SW 1271 (cell line): Measurements from ENCODE around the gene FNIP2.
"Not testable (repeated sequence)": the region's sequence is repeated elsewhere in the genome, so short reads cannot be mapped to it uniquely, and the experiment has no call there.

Experiments
- DNase-seq, 2 experiments: peaks; one replicate each; lab custom pipeline; 2025; lab: John Stamatoyannopoulos, UW

The FNIP2 gene

DNA sequence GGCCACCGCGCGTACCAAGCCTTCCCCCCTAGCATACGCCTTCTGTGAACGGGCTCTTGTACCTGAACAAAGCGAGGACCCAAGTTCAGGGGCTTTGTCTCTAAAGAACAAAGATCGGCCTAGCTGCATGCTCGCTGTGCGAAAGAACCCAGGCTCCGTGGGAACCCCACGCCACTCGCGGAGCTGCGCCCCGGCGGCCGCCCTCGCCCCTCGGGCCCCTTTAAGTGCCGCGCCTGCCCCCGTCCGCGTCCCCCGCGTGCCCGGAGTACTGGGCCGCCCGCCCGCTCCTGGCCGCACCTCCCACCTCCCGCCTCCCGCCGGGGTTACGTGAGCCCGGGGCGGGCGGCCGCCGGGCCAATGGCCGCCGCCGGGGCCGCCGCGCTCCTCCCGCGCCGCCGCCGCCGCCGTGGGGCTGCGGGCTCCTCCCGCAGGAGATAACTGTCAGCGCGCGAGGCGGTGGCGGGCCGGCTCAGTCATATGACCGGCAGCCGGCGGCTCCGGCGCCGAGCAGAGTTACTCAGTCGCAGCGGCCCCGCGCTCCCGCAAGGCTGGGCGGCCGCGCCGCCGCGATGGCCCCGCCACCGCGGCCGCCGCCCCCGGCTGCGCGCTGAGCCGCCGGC, at the start of gene FNIP2:
Gene FNIP2, plus strand, starts transcription at position 472 of the 620 bp plus-strand sequence. CDS start 187 bp downstream, outside the sequence.
- DNase-seq = peak in 1 of 2 experiments; percentile 24

DNA sequence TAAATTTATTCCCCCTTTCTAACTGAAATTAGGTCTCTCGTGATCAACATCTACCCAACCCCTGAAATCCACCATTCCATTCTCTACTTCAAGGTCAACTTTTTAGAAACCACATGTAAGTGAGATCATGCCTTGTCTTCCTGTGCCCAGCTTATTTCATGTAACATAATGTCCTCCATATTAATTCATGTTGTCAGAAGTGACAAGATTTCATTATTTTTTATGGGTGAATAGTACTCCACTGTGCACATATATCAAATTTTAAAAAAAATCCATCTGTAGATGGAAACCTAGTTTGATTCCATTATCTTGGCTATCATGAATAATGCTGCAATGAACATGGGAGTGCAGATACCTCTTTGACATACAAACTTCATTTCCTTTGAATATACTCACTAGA, 47.1 kb upstream of the FNIP2 start:
- no peak for DNase-seq

DNA sequence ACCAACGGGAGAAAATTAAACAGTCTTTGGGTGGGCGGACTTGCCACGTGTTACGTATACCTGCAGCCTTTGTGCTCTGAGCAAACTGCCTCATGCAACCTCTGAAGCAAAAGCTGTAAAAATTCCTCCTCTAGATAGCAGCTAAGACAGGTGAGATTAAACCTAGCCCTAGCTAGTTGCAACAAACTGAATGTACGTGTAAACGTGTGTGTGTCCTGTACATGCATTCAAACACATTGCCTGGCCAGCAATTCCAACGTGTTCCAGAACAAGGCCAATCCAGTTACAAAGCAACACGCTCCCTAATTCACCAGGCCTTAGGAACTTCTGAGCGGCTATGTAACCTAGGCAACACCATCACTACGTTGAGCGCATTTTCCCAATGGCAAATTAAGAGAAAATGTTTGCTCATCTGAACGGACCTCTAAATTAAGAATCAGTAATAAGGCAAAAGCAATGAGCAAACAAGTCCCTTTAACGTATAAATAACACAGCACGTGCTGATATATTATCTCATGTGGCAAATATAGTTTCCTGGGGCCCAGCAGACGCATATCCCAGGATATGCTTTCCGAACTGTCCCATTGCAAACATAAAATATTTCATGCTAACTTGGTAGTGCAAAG, 46.4 kb upstream of the FNIP2 start:
- no peak for DNase-seq

DNA sequence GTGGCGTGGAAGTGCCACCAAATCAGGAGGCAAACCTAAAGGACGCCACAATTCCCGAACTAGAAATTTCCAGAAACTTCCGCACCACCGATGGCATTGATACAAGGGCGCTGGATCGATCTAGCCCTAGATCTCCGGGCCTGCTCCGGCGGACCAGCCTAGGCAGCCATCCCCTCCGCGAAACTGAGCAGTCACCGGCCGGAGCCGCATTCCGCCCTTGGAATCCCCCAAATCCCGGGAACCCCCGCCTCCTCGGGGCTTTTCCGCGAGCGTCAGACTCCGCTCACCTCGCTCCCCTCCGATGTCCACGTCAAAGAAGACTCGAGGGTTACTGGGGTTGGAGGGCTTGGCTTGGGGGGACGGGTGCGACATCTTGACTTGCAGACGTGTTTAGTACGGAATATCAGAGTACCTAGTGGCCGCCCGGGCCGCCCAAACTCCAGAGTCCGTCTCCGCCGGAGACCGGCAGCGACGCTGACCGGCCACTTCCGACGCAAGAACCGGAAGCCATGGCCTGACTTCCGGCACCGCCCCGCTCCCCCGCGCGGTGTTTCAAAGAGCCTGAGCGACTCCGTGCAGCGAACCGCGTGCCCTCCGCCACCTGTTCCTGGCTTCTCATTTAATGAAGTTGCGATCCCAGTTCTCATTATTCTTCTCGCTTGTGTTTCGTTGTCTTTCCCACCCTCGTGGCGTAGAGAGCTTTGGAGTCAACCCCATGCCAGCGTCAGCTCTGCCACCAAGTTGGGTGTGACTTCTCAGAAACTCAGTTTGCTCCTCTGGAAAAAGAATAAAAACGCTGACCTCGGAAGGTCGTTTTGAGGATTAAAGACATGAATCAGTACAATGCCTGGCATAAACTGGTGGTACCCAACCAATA, 45.7 kb upstream of the FNIP2 start, which contains the start of gene PPID:
Gene PPID, minus strand, starts transcription at position 480 of the 877 bp plus-strand sequence. Its CDS starts 108 bp downstream, at position 372.
- DNase-seq = peak; percentile 24 to 57

DNA sequence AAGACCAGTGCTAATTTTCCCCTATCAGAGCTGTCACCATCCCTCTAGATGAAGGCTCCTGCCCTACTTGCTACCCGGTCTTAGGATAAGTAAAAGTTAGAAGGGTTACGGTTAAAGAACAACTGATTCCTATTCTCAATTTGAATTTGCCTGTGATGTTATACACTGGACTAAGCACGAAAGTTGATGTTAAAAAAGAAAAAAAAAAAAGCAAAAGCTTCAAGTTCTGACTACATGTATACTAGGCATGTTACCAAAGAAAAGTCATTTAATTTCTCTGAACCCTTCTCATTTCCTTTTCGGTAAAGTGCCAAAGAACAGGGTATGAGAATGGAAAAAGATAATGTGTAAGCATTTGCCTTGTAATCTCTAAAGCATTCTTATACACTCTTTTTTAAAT, 44.2 kb upstream of the FNIP2 start:
- DNase-seq = no peak

DNA sequence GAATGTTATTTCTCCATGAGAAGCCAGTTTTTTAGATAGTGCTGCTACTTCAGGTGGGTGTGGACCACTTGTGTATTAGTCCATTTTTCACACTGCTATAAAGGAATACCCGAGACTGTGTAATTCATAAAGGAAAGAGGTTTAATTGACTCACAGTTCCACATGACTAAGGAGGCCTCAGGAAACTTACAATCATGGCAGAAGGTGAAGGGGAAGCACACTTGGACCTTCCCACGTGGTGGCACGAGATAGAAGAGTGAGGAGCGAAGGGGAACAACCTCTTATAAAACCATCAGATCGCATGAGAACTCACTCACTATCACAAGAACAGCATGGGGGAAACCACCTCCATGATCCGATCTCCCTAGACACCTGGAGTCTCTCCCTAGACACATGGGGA, 42.2 kb upstream of the FNIP2 start:
- DNase-seq = no peak

DNA sequence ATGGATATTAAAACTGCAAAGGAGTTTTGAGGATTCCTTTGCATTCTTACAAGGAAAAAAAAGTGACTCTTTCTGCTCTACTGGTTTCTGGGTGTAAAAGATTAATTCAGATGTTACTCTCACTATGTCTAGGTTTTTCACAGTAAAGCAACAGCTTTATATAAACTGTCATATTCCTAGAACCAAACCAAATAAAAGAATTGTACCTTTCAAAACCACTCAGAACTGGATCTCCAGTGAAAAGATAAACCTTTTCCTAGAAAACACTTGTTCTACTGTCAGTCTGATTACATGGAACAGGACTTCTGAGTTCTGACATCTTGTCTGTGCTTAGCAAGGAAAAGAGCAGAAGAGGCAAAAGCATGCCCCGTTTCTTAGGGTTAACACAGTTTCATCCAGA, 40.6 kb upstream of the FNIP2 start:
- DNase-seq = no peak

DNA sequence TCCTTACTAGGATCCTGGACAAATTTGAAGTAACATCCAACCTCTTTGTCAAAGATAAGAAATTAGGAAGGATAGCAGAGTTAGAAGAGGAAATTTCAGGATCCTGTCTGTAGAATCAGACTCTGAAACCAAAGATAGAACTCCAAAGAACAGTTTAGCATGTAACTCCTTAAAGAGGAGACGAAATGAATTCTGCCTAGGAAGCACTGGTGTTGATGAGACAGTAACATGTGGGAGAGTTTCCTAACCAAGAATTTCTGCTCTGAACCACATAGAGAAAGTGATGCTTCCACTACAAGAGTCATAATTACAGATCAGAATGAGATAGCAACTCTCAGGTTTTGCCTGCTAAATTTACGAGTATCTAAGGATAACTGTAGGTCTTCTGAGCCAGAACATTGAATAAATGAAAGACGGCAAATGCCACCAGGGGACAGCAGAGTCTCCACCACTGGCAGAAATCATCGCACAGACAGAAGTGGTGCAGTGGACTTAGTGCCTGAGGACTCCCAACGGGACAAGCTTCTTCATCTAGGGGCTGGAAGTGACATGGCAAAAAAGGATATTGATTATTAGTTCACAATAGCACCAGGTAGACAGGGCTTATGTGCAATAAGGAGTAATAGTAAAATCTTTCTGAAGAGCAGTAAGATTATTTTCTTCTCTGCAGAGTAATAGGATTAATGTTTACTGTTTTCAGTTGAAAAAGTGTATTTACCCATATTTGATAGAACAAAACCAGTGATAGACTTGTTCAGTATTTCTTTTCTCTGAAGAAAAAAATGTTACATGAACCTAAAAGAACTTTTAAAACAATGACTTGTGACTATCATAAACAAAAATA, 38.9 kb upstream of the FNIP2 start:
- peak; percentile 9 to 30 for DNase-seq

DNA sequence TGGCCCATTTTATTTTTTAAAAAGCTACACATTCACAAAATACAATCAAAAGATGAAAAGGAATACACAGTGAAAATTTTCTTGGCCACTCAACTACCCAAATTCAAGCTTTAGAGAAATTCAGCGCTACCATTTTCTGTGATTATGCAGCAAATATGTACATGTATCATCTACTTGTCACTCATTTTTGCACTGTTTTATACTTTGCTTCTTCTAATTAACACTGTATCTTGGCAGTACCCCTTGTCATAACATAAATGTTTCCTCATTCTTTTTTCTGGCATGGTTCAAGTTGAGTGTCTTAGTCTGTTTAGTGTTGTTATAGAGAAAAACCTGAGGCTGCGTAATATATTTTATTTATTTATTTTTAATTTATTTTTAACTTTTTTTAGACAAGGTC, 30.0 kb upstream of the FNIP2 start:
- DNase-seq = no peak

DNA sequence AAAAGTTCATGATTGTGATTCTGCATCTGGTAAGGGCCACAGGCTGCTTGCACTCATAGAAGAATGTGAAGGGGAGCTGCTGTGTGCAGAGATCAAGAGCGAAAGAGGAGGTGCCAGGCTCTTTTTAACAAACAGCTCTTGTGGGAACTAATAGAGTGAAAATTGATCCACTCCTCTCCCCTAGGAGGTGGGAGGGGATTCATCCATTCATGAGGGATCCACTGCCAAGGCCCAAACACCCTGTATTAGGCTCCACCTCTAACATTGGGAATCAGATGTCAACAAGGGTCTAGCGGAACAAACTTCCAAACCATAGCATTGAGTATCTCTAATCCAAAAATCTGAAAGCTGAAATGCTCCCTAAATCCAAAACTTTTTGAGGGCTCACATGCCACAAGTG, 29.2 kb upstream of the FNIP2 start:
- no peak for DNase-seq

DNA sequence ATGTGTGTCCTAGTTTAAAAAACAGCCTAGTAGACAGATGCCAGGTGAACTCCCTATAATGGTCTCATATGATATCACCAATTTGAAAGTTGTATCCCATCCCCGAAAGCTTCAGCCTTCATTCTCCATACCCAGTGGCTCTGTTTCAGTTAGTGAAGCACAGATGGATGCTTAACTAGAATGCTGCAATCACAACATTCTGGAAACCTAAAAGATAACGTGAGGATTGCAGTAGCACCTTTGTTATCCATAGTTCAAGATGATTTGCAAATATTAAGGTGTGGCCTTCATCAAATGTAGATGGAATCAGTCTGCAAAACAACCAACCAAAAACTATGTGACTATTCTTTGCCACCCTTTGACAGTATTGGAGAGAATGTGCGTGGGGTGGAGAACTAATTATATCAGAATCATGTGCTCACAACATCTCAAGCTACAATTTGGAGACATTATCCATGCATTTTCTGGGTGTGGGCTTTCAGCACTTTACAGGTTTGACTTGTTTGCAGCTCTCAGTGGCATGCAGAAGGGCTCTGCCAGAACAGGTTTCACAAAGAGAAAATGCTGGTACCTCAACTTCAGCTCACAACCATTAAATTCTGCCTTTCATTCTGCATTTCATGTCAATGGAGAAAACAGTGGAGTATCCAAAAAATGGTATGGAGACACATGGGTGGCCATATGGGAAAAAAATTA, 27.4 kb upstream of the FNIP2 start:
- DNase-seq = no peak

DNA sequence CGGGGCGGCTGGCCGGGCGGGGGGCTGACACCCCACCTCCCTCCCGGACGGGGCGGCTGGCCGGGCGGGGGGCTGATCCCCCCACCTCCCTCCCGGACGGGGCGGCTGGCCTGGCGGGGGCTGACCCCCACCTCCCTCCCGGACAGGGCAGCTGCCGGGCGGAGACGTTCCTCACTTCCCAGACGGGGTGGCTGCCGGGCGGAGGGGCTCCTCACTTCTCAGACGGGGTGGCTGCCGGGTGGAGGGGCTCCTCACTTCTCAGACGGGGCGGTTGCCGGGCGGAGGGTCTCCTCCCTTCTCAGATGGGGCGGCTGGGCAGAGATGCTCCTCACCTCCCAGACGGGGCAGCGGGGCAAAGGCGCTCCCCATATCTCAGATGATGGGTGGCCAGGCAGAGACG, 22.3 kb upstream of the FNIP2 start:
- DNase-seq = not testable (repeated sequence)

DNA sequence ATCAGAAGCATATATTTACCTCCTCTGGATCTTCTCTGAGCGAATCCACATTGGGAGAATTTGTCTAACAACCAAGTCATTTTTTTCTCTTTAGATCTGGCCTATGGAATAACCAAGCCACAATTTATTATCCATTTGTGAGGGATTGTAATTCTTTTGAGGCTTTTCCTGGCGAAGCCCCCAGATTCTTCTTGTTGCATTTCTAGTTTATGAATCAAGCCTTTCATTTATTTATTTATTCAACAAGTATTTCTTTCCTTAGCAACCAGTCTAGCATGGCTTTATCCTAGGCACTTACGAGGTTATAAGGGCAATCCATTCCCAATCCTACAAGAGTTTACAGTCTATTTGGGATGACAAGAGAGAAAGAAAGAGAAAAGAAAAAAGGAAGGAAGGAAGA, 18.4 kb upstream of the FNIP2 start:
- no peak for DNase-seq

DNA sequence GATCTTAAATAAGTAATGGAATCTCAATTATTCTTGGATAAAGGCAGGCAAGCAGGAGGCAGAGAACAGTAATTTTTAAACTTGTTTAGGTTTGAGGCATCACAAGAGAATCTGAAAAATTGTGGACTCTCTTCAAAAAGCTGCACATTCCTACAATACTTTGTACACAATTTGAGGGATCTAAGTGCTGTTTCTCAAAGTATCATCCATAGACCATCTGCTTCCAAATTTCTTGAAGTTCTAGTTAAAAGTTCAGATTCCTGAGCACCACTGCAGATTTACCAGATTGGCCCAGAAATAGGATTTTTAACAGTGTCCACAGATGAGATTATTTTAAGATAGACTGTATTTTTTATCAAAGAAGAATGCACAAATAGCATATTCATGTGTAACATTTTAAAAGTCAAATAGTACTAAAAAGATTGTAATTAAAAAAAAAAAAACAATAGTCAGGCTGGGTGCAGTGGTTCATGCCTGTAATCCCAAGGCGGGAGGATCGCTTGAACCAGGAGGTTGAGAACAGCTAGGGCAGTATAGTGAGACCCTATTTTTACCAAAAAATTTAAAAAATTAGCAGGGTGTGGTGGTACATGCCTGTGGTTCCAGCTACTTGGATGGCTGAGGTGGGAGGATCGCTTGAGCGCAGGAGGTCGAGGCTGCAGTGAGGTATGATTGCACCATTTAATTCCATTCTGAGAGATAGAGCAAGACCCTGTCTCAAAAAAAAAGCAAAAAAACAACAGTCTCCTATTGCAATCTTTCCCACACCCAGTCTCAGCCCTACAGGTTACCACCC, 14.2 kb upstream of the FNIP2 start:
- DNase-seq = no peak

DNA sequence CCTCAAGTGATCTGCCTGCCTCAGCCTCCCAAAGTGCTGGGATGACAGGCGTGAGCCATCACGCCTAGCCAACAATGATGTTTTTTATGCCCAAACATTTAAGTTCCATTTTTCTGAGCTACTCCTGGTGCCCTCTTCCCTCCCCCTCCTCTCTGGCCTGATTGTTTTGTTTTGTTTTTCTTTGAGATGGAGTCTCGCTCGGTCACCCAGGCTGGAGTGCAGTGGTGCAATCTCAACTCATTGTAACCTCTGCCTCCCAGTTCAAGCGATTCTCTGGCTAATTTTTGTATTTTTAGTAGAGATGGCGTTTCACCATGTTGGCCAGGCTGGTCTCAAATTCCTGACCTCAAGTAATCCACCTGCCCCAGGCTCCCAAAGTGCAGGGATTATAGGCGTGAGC, 13.0 kb upstream of the FNIP2 start:
- DNase-seq = not testable (repeated sequence)

DNA sequence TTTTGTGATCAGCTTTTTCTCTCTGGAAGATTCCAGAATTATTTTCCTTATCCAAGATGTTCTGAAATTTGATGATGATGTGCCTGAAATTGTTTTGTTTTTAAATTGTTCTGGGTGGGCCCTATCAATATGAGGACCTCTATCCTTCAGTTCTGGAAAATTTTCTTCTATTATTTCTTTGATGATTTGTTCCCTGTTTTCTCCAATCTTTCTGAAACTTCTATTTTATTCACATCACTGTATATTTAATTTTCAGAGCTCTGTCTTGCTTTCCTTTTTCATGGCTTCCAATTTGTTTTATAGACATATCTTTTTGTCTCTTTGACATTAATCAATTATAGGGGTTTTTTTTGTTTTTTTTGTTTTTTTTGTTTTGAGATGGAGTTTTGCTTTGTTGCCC, 12.2 kb upstream of the FNIP2 start:
- no peak for DNase-seq

DNA sequence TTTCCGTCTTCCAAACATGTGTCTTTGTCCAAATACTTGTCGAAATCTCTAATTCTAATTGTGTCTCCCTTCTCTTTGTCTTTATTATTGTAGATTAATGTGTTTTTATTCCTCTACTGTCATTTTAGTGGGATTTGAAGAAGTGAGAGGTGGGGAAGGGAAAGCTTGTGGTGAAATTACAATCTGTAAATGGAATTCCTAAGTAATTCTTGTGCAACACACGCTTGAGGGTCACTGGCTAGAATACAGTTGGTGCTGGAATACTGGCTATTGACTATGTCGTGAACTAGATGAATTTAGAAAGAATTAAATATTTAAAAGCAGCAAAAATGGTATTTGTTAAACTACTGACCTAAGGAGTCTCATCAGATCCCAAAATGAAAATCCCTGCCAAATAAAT, 10.7 kb upstream of the FNIP2 start:
- DNase-seq = no peak

DNA sequence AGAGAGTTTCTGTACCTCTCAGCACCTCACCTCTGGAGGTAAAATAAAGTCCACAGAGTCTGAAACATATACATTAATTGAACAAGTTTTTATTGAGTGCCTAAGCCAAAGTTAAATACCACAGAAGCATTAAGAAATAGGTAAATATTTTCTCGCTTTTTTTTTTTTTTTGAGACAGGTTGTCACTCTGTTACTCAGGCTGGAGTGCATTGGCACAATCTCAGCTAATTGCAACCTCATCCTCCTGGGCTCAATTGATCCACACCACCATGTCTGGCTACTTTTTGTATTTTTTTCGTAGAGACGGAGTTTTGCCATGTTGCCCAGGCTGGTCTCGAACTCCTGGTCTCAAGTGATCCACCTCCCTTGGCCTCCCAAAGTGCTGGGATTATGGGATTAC, 10.1 kb upstream of the FNIP2 start:
- no peak for DNase-seq

DNA sequence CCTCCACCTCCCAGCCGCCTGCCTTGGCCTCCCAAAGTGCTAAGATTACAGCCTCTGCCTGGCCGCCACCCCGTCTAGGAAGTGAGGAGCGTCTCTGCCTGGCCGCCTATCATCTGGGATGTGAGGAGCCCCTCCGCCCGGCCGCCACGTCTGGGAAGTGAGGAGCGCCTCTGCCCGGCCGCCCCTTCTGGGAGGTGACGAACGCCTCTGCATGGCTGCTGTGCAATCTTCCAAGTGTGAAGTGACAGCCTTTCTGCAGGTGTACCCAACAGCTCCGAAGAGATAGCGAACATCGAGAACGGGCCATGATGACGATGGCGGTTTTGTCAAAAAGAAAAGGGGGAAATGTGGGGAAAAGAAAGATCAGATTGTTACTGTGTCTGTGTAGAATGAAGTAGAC, 9.3 kb upstream of the FNIP2 start:
- DNase-seq = not testable (repeated sequence)

DNA sequence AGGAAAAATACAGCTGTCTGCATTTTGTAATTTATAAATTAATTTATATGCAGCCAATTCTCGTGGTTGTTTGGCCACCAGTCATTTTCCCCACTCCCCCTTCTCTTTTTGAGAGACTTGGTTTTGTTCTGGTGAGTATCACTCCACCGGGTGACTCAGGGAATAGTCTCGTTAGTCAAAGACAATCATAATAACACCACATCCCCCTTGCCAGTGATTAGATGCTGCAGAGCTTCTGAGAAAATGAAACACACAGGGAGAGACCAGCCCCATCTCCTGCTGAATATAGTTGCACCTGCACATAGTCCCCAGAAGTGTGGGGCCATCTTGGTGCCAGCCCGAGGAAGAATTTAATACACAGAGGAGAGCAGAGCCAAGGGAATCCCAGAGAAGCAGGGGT, 8.0 kb upstream of the FNIP2 start:
- no peak for DNase-seq

DNA sequence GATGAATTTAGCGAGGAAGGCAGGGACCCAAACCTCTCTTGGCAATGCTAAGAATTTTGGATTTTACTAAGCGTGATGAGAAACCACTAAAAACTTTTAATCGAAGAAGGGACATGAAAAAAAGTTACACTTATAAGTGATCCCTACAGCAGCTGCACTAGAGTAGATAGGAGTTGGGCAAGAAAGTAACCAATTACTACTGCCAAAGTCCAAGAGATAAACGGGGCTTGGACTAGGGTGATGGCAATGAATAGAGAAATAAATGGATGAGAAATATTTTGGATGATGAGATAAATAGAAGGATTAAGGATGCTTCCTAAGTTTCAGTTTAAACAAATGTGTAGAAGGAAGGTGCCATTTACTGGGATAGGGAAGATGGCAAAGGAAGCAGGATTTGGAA, 6.3 kb upstream of the FNIP2 start:
- DNase-seq = no peak
